ENCODE measurements around the gene DPP6. TPM values are rescaled to one million over a fixed set of nuclear protein-coding genes. Genes with fewer than 3 reads are reported as not detected.
A peak's percentile ranks its signal among the peaks of the same experiment; 100 is the strongest.

The DPP6 gene
- total RNA-seq, 1 experiment from 2014 or later, result 0.91 TPM

- peak; percentile 46 for DNase-seq (ENCODE audit: low read depth)
Observed at GRCh38 chr7:154698726-154699291, 646.6 kb downstream of the DPP6 start.

GRCh38 chr7:154699417-154699816, 647.2 kb downstream of the DPP6 start:
- DNase-seq (ENCODE audit: low read depth), result peak; percentile 64

GRCh38 chr7:154709840-154710520, 657.8 kb downstream of the DPP6 start:
- no peak for DNase-seq (ENCODE audit: low read depth)

GRCh38 chr7:154720016-154720415, 667.8 kb downstream of the DPP6 start:
- no peak for DNase-seq (ENCODE audit: low read depth)

GRCh38 chr7:154721086-154721485, 668.9 kb downstream of the DPP6 start:
- no peak for DNase-seq (ENCODE audit: low read depth)

GRCh38 chr7:154726368-154726767, 674.2 kb downstream of the DPP6 start:
- no peak for DNase-seq (ENCODE audit: low read depth)

GRCh38 chr7:154729056-154729455, 676.9 kb downstream of the DPP6 start:
- DNase-seq (ENCODE audit: low read depth), result no peak

GRCh38 chr7:154735766-154736165, 683.6 kb downstream of the DPP6 start:
- DNase-seq (ENCODE audit: low read depth), result no peak

GRCh38 chr7:154736389-154736788, 684.2 kb downstream of the DPP6 start:
- no peak for DNase-seq (ENCODE audit: low read depth)

GRCh38 chr7:154738216-154738615, 686.0 kb downstream of the DPP6 start:
- no peak for DNase-seq (ENCODE audit: low read depth)

GRCh38 chr7:154741131-154741530, 688.9 kb downstream of the DPP6 start:
- DNase-seq (ENCODE audit: low read depth), result no peak

GRCh38 chr7:154743206-154743605, 691.0 kb downstream of the DPP6 start:
- no peak for DNase-seq (ENCODE audit: low read depth)

- peak; percentile 66 for DNase-seq (ENCODE audit: low read depth)
Observed at GRCh38 chr7:154744256-154744860, 692.2 kb downstream of the DPP6 start.

GRCh38 chr7:154744861-154745258, 692.7 kb downstream of the DPP6 start:
- no peak for DNase-seq (ENCODE audit: low read depth)

- DNase-seq (ENCODE audit: low read depth), result peak; percentile 35
Observed at GRCh38 chr7:154746571-154747360, 694.6 kb downstream of the DPP6 start.

- no peak for DNase-seq (ENCODE audit: low read depth)
Observed at GRCh38 chr7:154748089-154748786, 696.0 kb downstream of the DPP6 start.

- DNase-seq (ENCODE audit: low read depth), result no peak
Observed at GRCh38 chr7:154750353-154750801, 698.2 kb downstream of the DPP6 start.

GRCh38 chr7:154753226-154753625, 701.0 kb downstream of the DPP6 start:
- no peak for DNase-seq (ENCODE audit: low read depth)

- no peak for DNase-seq (ENCODE audit: low read depth)
Observed at GRCh38 chr7:154757756-154758155, 705.6 kb downstream of the DPP6 start.

- DNase-seq (ENCODE audit: low read depth), result peak; percentile 20
Observed at GRCh38 chr7:154759989-154760388, 707.8 kb downstream of the DPP6 start.

- DNase-seq (ENCODE audit: low read depth), result no peak
Observed at GRCh38 chr7:154765118-154765517, 712.9 kb downstream of the DPP6 start.

GRCh38 chr7:154767142-154767541, 714.9 kb downstream of the DPP6 start:
- peak; percentile 83 for DNase-seq (ENCODE audit: low read depth)

Measured in Daoy (cell line).